ENCODE measurements around the gene ARHGAP33.
A peak's percentile ranks its signal among the peaks of the same experiment; 100 is the strongest.
"Not testable (repeated sequence)": the region's sequence is repeated elsewhere in the genome, so short reads cannot be mapped to it uniquely, and the experiment has no call there.

ARHGAP33 gene

DNA sequence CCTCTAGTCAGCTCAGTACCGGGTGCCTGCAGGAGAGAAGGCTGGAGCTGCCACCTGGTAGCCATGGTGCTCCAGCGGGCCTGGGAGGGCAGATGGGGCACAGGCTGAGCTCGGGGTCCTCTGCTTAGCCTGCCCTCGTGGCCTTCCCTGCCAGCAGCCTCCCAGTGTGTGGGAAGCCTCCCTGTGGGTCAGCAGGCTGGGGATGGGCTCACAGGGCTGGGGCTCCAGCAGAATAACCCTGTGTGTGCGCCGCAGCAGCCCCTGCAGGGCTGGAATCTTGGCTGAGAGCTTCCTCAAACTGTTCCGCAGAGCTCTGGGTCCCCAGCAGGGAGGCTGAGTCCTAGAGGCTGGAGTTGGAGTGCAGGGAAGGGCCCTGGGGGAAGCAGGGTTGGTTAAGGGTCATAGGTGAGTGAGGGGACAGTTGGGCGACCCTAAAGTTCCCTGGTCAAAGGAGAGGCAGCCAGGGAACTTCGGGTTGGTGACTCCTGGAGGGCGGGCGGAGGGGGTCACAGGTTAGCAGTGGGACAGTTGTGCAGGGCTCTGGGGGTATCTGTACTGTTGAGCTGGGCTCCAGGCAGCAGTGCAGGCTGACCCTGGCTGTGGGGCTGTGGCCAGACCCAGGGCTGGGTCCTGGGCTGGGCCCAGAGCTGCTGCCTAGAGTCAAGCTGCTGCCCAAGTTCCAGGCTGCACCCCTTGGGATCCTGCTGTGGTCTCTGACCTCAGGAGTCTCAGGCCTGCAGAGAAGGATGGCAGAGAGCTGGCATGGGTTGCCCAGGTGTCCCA, 14.0 kb downstream of the ARHGAP33 start:
- peaks cover 4% of the 10 kb centered on the region for H3K27me3 Mint-ChIP-seq
- H3K36me3 Mint-ChIP-seq, result no peaks in the 10 kb centered on the region
- H3K4me1 Mint-ChIP-seq (ENCODE audit: low read depth), result no peaks in the 10 kb centered on the region
- no peak overlapping the region for H3K27ac Mint-ChIP-seq
- H3K9me3 Mint-ChIP-seq (ENCODE audit: low read depth), result no peaks in the 10 kb centered on the region
- H3K4me3 Mint-ChIP-seq, result no peak overlapping the region

DNA sequence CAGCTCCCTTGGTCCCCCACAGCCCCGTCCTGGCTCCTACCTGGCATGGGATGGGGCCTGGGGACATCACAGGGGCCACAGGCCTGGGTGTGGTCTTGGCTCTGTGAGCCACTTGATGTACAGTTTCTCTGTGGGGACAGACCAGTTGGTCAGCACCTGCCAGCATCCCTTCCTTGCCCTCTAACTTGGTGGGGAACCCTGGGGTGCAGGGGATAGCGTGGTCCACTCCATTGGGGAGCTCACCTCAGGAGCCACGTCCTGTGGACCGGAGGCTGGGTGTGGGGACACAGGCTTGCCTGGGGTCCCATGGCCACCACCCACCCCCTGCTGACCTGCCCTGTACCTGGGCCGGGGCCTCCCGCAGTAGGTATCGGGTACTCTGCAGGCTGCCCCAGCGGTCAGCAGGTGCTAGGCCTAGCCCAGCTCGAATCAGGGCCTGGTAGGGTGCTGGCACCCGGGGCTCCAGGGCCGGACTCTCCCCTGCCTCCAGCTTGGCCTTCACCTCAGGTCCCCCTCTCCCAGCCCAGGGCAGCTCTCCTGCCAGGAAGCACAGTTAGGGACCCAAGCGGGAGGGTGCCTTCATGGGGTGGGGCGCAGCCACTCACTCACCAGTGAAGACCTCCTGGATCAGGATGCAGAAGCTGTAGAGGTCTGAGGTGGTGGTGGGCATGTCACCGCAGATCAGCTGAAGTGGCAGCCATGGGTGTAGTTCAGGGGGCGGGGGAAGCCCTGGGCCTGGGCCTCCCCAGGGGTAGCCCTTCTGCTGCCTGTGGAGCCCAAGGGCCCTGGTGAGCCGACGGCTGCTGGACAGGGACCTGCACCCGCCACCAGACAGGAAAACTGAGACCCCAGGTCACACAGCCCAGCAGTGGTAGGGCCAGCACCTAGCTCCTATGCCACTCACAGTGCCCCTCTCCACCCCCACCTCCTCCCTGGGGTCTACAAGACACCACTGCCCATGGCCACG, 14.9 kb downstream of the ARHGAP33 start:
- Mint-ChIP-seq H3K36me3 (no peaks in the 10 kb centered on the region), H3K9me3 (ENCODE audit: low read depth) (no peaks in the 10 kb centered on the region), H3K27me3 (peaks cover 4% of the 10 kb centered on the region), H3K4me1 (ENCODE audit: low read depth) (no peaks in the 10 kb centered on the region), H3K4me3 (no peak overlapping the region), H3K27ac (no peak overlapping the region)

DNA sequence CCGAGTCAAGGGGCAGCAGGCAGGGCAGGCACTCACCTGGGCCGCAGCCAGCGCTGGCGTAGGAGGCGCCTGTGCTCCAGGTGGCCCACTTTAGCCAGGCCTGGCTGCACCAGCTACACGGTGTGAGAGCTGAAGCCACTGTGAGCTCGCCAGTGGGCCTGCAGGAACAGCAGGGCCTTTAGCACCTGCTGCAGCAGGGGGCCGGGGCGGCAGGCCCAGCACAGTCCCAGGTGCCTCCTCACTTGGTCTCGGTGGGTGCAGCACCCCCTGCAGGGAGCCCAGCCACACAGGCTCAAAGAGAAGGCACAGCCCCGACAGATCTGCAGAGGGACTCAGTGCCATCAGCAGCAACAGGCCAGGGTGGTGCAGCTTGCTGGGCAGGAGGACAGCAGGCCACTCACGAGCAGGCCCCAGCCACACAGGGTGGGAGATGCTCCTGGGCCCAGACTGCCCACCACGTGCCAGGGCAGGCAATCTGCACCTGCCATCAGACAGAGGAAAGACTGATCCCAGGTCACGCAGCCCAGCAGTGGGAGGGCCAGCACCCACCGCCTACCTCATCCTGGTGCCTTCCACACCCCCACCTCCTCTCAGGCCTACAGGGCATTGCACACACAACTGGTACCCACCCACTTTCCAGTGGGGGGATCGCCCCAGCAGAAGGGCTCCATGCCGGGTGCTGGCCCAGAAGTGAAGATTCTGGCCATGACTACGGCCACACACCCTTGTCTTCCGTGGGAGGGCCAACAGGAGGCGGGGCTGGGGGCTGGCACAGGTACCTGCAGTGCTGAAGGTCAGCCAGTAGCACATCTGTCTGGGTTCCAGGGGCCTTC, 15.8 kb downstream of the ARHGAP33 start:
- peaks cover 7% of the 10 kb centered on the region for H3K27me3 Mint-ChIP-seq
- H3K4me3 Mint-ChIP-seq, result no peak overlapping the region
- H3K36me3 Mint-ChIP-seq, result no peaks in the 10 kb centered on the region
- H3K27ac Mint-ChIP-seq, result no peak overlapping the region
- H3K9me3 Mint-ChIP-seq (ENCODE audit: low read depth), result no peaks in the 10 kb centered on the region
- no peaks in the 10 kb centered on the region for H3K4me1 Mint-ChIP-seq (ENCODE audit: low read depth)

DNA sequence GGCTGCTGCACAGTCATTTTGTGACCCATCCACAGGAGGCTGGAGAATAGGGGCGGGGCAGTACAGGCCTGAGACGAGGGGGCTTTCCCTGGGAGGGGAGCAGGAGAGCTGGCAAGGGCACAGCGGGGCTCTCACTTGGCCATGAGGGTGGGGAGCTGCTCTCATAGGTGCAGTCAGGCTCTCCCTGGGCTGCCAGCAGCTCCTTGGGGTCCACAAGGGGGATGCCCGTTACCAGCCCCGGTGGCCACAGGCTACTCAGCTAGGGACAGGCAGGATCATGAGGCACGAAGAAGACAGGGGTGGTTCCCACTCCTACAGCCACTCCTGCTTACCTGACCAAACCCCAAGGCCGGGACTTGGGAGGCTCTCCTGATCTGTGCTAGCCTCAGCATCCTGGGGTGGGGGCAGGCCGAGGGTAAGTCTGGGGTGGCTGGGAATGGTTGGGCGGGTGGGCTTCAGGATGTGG, 16.5 kb downstream of the ARHGAP33 start:
- H3K4me1 Mint-ChIP-seq (ENCODE audit: low read depth), result peaks cover 2% of the 10 kb centered on the region
- H3K36me3 Mint-ChIP-seq, result peaks cover 2% of the 10 kb centered on the region
- H3K9me3 Mint-ChIP-seq (ENCODE audit: low read depth), result no peaks in the 10 kb centered on the region
- no peak overlapping the region for H3K4me3 Mint-ChIP-seq
- no peak overlapping the region for H3K27ac Mint-ChIP-seq
- H3K27me3 Mint-ChIP-seq, result peaks cover 13% of the 10 kb centered on the region

DNA sequence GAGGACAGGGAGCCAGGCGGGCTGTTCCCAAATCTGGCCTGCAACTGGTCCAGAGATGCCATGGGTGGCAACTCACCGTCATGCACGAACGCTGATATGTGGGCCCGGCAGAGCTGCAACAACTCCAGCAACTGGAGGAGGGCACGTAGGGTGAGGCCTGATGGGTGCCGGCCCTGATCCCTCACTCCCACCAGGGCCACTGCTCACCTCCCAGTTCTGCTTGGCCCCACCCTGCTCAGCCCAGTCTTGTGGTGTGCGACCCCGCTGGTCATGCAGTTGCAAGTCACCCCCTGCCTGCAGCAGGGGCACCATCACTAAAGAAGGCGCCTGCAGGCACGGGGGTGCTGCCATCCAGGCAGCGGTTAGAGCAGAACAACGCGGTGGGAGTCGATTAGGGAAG, 16.9 kb downstream of the ARHGAP33 start:
- H3K27ac Mint-ChIP-seq, result no peak overlapping the region
- peaks cover 4% of the 10 kb centered on the region for H3K4me1 Mint-ChIP-seq (ENCODE audit: low read depth)
- no peak overlapping the region for H3K4me3 Mint-ChIP-seq
- no peaks in the 10 kb centered on the region for H3K9me3 Mint-ChIP-seq (ENCODE audit: low read depth)
- peaks cover 2% of the 10 kb centered on the region for H3K36me3 Mint-ChIP-seq
- peaks cover 17% of the 10 kb centered on the region for H3K27me3 Mint-ChIP-seq

DNA sequence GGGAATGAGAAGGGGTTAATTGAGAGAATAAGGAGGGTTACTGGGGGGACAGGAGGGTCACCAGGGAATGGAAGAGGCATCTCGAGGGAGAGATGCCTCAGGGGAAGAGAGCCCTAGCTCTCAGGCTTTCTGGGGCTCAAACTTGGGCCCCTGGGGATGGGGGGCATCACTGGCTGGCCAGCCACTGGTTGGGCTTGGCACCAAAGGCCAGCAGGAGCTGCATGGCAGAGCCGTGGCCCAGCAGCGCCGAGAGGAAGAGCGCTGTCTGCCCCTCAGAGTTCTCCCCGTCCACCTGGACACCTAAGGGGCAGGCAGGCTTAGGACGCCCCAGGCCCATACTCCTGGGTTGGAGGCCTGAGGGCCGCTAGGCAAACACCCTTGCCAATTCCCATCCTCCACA, 17.5 kb downstream of the ARHGAP33 start:
- Mint-ChIP-seq H3K4me1 (ENCODE audit: low read depth) (peaks cover 4% of the 10 kb centered on the region), H3K4me3 (no peak overlapping the region), H3K36me3 (peaks cover 2% of the 10 kb centered on the region), H3K9me3 (ENCODE audit: low read depth) (no peaks in the 10 kb centered on the region), H3K27ac (no peak overlapping the region), H3K27me3 (peaks cover 17% of the 10 kb centered on the region)

DNA sequence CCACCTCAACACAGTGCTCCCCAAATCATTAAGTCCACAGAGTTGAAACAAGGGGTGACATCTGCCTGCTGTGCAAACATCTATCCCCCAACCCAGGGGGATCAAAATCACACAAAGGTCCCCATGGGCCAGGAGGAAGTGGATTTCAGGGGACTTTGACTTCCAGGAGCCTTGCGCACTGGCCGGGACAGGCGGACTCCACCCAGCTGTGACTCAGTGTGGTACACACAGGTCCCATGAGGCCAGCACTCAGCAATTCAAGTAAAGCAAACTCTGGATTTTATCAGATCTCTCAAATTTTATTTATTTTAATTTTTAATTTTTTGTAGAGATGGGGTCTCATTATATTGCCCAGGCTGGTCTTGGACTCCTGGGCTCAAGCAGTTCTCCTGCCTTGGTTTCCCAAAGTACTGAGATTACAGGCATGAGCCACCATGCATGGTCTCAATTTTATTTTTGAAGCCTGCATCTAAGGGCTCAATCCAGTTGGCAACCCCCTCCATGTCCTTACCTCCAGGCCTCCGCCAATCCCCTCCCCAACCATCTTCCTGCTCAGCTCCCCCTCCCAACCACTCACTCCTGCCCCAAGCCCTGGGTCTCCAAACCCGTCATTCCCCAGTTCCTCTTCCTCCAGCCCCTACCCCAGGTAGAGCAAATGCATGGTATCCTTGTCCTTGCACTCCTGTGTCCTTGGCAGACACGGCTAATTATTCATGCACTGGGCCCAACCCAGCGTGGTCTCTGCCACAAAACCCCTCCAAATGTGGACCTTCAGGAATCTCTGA, 18.2 kb downstream of the ARHGAP33 start:
- no peaks in the 10 kb centered on the region for H3K9me3 Mint-ChIP-seq (ENCODE audit: low read depth)
- H3K36me3 Mint-ChIP-seq, result peaks cover 2% of the 10 kb centered on the region
- peaks cover 17% of the 10 kb centered on the region for H3K27me3 Mint-ChIP-seq
- peak overlapping the region; percentile 50 for H3K27ac Mint-ChIP-seq
- H3K4me3 Mint-ChIP-seq, result no peak overlapping the region
- H3K4me1 Mint-ChIP-seq (ENCODE audit: low read depth), result peaks cover 4% of the 10 kb centered on the region

DNA sequence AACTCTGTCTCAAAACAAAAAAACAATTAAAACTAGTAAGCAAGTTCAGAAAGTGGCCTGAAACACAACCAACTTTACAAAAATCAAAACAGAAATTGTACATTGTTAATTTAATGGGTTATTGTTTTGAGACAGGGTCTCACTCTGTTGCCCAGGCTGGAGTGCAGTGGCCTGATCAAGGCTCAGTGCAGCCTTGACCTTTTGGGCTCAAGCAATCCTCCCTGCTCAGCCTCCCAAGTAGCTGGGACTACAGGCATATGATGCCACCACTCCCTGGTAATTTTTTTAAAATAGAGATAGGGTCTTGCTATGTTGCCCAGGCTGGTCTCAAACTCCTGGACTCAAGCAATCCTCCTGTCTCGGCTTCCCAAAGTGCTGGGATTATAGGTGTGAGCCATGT, 20.2 kb downstream of the ARHGAP33 start:
- peaks cover 19% of the 10 kb centered on the region for H3K27me3 Mint-ChIP-seq
- H3K36me3 Mint-ChIP-seq; H3K4me3 Mint-ChIP-seq; H3K9me3 Mint-ChIP-seq (ENCODE audit: low read depth); H3K27ac Mint-ChIP-seq; H3K4me1 Mint-ChIP-seq (ENCODE audit: low read depth): not testable (repeated sequence)

DNA sequence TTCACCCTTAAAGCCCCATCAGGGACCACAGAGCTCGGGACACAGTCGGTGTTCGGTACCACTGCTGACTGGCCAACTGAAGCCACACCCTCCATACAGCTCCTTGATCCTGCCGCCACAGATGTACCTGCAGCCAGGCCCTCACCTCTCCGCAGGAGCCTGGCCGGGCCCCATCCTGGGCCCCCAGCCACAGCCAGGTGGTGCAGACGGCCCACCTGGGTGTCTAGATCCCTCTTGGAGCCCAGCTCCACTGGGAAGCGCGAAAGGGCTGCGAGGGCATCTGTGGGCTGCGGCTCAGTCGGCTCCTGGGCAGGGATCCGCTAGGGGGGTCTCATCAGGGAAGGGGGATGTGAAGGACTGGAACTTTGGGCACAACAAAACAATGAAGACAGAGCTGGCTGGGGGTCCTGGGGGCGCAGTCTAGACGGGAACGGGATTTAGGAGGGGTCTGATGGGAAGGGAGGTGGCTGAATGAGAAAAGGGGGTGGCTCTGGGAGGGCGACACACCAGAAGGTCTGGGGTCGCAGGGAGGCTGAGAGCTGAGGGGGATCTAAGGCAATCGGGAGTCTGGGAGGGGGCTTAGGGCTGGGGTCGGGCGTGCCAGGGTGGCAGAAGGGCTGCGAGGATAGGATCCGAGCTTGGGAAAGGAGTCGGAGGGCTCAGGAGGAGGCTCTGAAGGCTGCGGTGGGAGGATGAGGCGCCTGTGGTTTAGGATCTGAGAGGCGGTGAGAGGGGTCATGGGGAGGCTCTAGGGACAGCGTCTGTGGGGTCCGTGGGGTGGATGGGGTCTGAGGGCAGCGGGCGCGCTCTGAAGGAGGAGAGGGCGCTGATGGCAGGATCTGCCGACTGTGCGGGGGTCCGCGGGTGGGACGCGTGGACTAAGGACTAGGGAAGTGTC, 21.5 kb downstream of the ARHGAP33 start:
- Mint-ChIP-seq H3K27ac (no peak overlapping the region), H3K36me3 (peaks cover 2% of the 10 kb centered on the region), H3K27me3 (peaks cover 21% of the 10 kb centered on the region), H3K4me3 (peak overlapping the region; percentile 27), H3K9me3 (ENCODE audit: low read depth) (no peaks in the 10 kb centered on the region), H3K4me1 (ENCODE audit: low read depth) (peaks cover 4% of the 10 kb centered on the region)

DNA sequence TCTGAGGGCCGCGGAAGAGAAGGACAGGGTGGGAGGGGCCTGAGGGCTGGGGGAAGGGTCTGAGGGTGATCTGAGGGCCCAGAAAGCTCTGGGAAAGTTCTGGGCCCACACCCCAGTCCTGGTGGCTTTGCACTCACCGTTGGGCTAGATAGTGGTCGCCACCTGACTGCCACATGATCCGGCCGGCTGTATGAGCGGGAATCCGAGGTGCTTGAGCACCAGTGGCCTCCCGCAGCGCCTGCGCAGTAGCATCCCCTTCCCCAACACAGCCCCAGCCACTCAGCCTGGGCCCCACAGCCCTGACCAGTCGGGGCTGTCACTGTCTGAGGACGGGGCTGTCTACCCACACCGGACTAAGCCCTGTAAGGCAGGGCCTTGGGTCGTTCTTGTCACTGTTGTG, 22.3 kb downstream of the ARHGAP33 start:
- H3K27ac Mint-ChIP-seq, result no peak overlapping the region
- peaks cover 22% of the 10 kb centered on the region for H3K27me3 Mint-ChIP-seq
- no peaks in the 10 kb centered on the region for H3K9me3 Mint-ChIP-seq (ENCODE audit: low read depth)
- no peak overlapping the region for H3K4me3 Mint-ChIP-seq
- peaks cover 4% of the 10 kb centered on the region for H3K4me1 Mint-ChIP-seq (ENCODE audit: low read depth)
- peaks cover 2% of the 10 kb centered on the region for H3K36me3 Mint-ChIP-seq

DNA sequence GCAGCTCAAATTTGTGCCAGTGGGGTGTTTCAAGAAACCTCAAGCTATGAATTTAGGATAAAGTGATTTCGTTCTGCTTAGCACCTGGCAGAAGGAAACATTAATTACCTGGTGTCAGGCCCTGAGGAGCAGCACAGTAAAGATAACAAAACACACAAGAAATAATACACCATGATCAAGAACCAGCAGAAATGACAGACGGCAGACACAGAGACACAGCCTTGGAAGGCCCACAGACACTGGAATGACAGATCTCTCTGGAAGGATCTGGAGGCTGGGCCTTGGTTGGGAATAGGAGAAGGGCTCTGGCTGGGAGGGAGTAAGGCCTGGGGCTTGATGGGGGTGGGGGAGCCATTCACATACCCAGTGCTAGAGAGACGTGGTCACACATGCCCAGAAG, 26.5 kb downstream of the ARHGAP33 start:
- Mint-ChIP-seq H3K36me3 (no peaks in the 10 kb centered on the region), H3K27me3 (peaks cover 9% of the 10 kb centered on the region), H3K9me3 (ENCODE audit: low read depth) (no peaks in the 10 kb centered on the region), H3K27ac (no peak overlapping the region), H3K4me1 (ENCODE audit: low read depth) (peaks cover 8% of the 10 kb centered on the region), H3K4me3 (no peak overlapping the region)

DNA sequence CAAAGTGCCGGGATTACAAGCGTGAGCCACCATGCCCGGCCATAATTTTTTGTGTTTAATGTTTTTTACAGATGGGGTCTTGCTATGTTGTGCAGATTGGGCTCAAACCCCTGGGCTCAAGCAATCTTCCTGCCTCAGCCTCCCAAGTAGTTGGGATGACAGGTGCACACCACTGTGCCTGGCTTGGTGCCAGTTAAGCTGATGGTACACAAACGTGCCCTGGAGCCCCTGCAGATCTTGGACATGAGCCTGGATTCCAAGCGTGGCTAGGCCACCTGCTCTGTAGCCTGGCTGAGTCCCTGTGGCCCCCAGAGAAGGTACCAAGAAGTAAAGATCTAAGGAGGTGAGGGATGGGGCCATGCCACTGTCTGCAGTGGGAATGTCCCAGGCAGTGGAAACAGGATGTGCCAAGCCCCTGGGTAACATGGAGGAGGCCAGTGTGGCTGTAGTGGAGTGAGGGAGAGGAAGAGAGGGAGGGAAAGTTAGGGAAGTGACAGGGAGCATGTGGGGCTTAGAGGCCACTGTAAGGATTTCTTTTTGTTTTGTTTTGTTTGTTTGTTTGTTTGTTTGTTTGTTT, 30.2 kb downstream of the ARHGAP33 start:
- Mint-ChIP-seq H3K36me3 (no peaks in the 10 kb centered on the region), H3K4me3 (no peak overlapping the region), H3K27me3 (peaks cover 3% of the 10 kb centered on the region), H3K27ac (no peak overlapping the region), H3K9me3 (ENCODE audit: low read depth) (no peaks in the 10 kb centered on the region), H3K4me1 (ENCODE audit: low read depth) (peaks cover 5% of the 10 kb centered on the region)

DNA sequence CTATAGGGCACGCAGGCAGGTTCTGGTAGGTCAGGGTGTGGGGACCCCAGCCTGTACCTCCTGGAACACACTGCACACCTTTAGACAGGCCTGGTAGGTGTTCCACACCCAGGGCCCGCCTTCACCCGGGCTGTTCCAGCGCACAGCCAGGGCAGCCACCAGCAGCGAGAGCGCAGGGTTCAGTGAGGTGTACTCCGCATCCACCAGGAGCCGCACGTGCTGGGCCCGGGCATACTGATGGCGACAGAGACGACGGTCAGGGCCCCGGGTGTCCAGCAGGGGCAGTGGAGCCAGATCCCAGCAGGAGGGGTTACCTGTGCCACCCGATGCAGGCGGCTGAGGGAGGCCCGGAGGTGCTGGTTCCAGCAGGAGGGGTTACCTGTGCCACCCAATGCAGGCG, 31.2 kb downstream of the ARHGAP33 start:
- Mint-ChIP-seq H3K4me3 (no peak overlapping the region), H3K36me3 (no peaks in the 10 kb centered on the region), H3K27ac (no peak overlapping the region), H3K27me3 (peaks cover 3% of the 10 kb centered on the region), H3K9me3 (ENCODE audit: low read depth) (no peaks in the 10 kb centered on the region), H3K4me1 (ENCODE audit: low read depth) (peaks cover 5% of the 10 kb centered on the region)
